ENCODE measurements around the gene MTSS2.

The MTSS2 gene

GRCh38 chr16:70659953-70660671 is 25.7 kb downstream of the MTSS2 start:
- DNase-seq (ENCODE audit: extremely low spot score), result no peak
- TF ChIP-seq TARDBP (IDR thresholded peaks at IDR 0.05), result no peak
- no peak for TF ChIP-seq PKNOX1 (IDR thresholded peaks at IDR 0.05)
- TF ChIP-seq FOXA1 (IDR thresholded peaks at IDR 0.05), result no peak
- no peak for TF ChIP-seq FOXM1 (IDR thresholded peaks at IDR 0.05; ENCODE audit: borderline replicate concordance)
- no peak for TF ChIP-seq FOXK2 (IDR thresholded peaks at IDR 0.05)
- TF ChIP-seq NFRKB (IDR thresholded peaks at IDR 0.05), result no peak
- CTCF ChIA-PET, result no interaction called here
- POLR2A ChIA-PET, result no interaction called here

GRCh38 chr16:70659546-70659945 is 26.3 kb downstream of the MTSS2 start:
- CTCF ChIA-PET, result interaction anchor here (0.6 kb wide), 1 partner anchor 112 kb away, joined by 7 read pairs; no protein-coding TSS in a partner anchor

DNA sequence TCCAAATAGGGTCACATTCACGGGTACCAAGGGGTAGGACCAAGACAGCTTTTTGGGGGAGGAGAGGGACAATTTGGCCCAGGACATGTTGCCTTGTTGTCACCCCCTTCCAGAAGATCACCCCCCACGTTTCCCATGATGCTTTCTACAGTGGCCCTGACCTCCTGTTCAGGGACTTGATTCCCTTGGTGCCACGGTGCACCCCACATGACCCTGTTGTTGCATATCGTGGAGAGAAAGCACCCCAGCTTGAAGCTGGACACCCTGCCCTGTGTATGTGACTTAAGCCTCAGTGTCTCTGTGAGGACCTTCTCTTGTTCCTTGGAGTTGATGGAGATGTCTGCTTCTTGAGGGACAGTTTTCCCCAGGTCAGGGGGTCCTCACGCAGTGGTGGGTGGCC is 26.9 kb downstream of the MTSS2 start:
- TF ChIP-seq ELF4 (IDR thresholded peaks at IDR 0.05) (no peak), SUZ12 (IDR thresholded peaks at IDR 0.05) (no peak), L3MBTL2 (conservative IDR thresholded peaks at IDR 0.05) (no peak), BHLHE40 (IDR thresholded peaks at IDR 0.05; ENCODE audit: borderline replicate concordance) (no peak), TARDBP (IDR thresholded peaks at IDR 0.05) (no peak), ARNT (IDR thresholded peaks at IDR 0.05) (no peak), CTBP1 (IDR thresholded peaks at IDR 0.05; ENCODE audit: borderline replicate concordance) (no peak), LEF1 (IDR thresholded peaks at IDR 0.05; ENCODE audit: borderline replicate concordance) (no peak), NFRKB (IDR thresholded peaks at IDR 0.05) (no peak), FOXA1 (IDR thresholded peaks at IDR 0.05) (no peak), HDGF (IDR thresholded peaks at IDR 0.05; ENCODE audit: borderline replicate concordance) (no peak), PKNOX1 (IDR thresholded peaks at IDR 0.05) (no peak), FOXK2 (IDR thresholded peaks at IDR 0.05) (no peak), FOXM1 (IDR thresholded peaks at IDR 0.05; ENCODE audit: borderline replicate concordance) (no peak), SP1 (IDR thresholded peaks at IDR 0.05) (no peak), ZNF384 (IDR thresholded peaks at IDR 0.05) (no peak)
- ChIA-PET POLR2A (no interaction called here), CTCF (interaction anchor here (0.6 kb wide), 1 partner anchor 112 kb away, joined by 7 read pairs; no protein-coding TSS in a partner anchor)
- DNase-seq (ENCODE audit: extremely low spot score), result no peak

More at GRCh38 chr16:70659546-70659945, 26.3 kb downstream of the MTSS2 start:
- TF ChIP-seq SP1 (IDR thresholded peaks at IDR 0.05) (no peak), ELF4 (IDR thresholded peaks at IDR 0.05) (no peak), TARDBP (IDR thresholded peaks at IDR 0.05) (no peak), NFRKB (IDR thresholded peaks at IDR 0.05) (no peak), ARNT (IDR thresholded peaks at IDR 0.05) (no peak), ZNF384 (IDR thresholded peaks at IDR 0.05) (no peak), PKNOX1 (IDR thresholded peaks at IDR 0.05) (no peak), CTBP1 (IDR thresholded peaks at IDR 0.05; ENCODE audit: borderline replicate concordance) (no peak), BHLHE40 (IDR thresholded peaks at IDR 0.05; ENCODE audit: borderline replicate concordance) (no peak), FOXA1 (IDR thresholded peaks at IDR 0.05) (no peak)
- POLR2A ChIA-PET, result no interaction called here
- DNase-seq (ENCODE audit: extremely low spot score), result no peak

DNA sequence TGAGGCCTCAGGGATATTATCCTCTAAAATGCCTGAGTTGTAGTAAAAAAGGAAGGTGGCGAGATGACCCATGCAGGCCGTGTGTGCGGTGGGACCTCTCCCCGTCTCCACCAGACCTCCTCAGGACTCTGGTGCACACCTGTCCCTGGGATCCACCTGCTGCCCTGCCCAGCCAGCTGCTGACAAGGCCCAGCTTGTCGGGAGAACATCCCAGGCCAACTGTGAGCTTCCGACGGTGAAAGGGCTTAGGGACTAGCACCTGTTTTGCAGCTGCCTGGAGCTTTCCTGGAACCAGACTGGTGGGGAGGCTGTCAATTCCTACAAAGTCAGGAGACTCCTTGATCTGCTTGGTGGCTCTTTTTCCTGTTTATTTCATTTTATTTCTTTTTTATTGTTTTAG is 27.9 kb downstream of the MTSS2 start:
- ChIA-PET CTCF (no interaction called here), POLR2A (no interaction called here)
- TF ChIP-seq L3MBTL2 (conservative IDR thresholded peaks at IDR 0.05), result no peak
- no peak for DNase-seq (ENCODE audit: extremely low spot score)

DNA sequence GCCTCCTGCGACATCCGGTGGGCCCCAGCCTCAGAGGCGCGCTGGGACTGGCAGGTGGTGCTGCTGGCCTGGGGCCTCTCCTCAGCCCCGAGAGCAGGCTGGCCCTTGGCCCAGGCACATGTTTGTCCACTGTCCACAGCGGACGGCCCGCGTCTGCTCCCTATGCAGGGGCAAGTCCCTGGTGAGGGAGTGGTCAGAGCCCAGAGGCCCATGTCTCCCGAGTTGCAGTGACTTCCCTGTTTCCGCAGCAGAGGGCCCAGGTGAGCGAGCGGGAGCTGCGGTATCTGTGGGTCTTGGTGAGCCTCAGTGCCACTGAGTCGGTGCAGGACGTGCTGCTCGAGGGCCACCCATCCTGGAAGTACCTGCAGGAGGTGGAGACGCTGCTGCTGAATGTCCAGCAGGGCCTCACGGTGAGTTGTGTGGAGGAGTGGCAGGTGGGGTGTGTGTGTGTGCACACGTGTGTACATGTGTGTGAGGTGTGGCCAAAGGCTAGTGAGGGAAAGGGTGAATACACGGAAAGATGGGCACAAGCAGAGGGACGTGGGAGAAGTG is 29.1 kb downstream of the MTSS2 start:
- ChIA-PET CTCF (no interaction called here), POLR2A (no interaction called here)
- no peak for DNase-seq (ENCODE audit: extremely low spot score)
- no peak for TF ChIP-seq TARDBP (IDR thresholded peaks at IDR 0.05)
- TF ChIP-seq ELF4 (IDR thresholded peaks at IDR 0.05), result no peak
- TF ChIP-seq SUZ12 (IDR thresholded peaks at IDR 0.05), result no peak
- no peak for TF ChIP-seq BHLHE40 (IDR thresholded peaks at IDR 0.05; ENCODE audit: borderline replicate concordance)
- no peak for TF ChIP-seq L3MBTL2 (conservative IDR thresholded peaks at IDR 0.05)
- TF ChIP-seq HDGF (IDR thresholded peaks at IDR 0.05; ENCODE audit: borderline replicate concordance), result no peak
- TF ChIP-seq ARNT (IDR thresholded peaks at IDR 0.05), result no peak
- TF ChIP-seq NFRKB (IDR thresholded peaks at IDR 0.05), result no peak

- no peak for TF ChIP-seq FOXK2 (IDR thresholded peaks at IDR 0.05)
- TF ChIP-seq NFRKB (IDR thresholded peaks at IDR 0.05), result no peak
- TF ChIP-seq ZNF384 (IDR thresholded peaks at IDR 0.05), result no peak
- TF ChIP-seq ARNT (IDR thresholded peaks at IDR 0.05), result no peak
- TF ChIP-seq FOXM1 (IDR thresholded peaks at IDR 0.05; ENCODE audit: borderline replicate concordance), result no peak
- no peak for TF ChIP-seq FOXA1 (IDR thresholded peaks at IDR 0.05)
- no peak for TF ChIP-seq HDGF (IDR thresholded peaks at IDR 0.05; ENCODE audit: borderline replicate concordance)
- TF ChIP-seq SP1 (IDR thresholded peaks at IDR 0.05), result no peak
- TF ChIP-seq ELF4 (IDR thresholded peaks at IDR 0.05), result no peak
- TF ChIP-seq L3MBTL2 (conservative IDR thresholded peaks at IDR 0.05), result no peak
- no peak for TF ChIP-seq TARDBP (IDR thresholded peaks at IDR 0.05)
- no peak for TF ChIP-seq CTBP1 (IDR thresholded peaks at IDR 0.05; ENCODE audit: borderline replicate concordance)
- no peak for TF ChIP-seq PKNOX1 (IDR thresholded peaks at IDR 0.05)
- no peak for TF ChIP-seq LEF1 (IDR thresholded peaks at IDR 0.05; ENCODE audit: borderline replicate concordance)
- no peak for TF ChIP-seq BHLHE40 (IDR thresholded peaks at IDR 0.05; ENCODE audit: borderline replicate concordance)
- TF ChIP-seq SUZ12 (IDR thresholded peaks at IDR 0.05), result no peak
- POLR2A ChIA-PET, result no interaction called here
- no peak for DNase-seq (ENCODE audit: extremely low spot score)
- CTCF ChIA-PET, result no interaction called here
Observed at GRCh38 chr16:70656065-70656711, 29.7 kb downstream of the MTSS2 start.

Measured in HEK293T (cell line).